Neural cell (in vitro differentiated cells): ENCODE measurements around the gene USP6NL. TPM values are rescaled to one million over a fixed set of nuclear protein-coding genes. Genes with fewer than 3 reads are reported as not detected.

ENCODE experiments used
- polyA plus RNA-seq: library from polyadenylated mRNA; depleted of rRNA; stranded (reverse); fragments of >200 nt; gene quantifications from 2 replicates; pipeline ENCODE4 v1.2.3, GENCODE V29; 2014

The USP6NL gene
- polyA plus RNA-seq, 1 donor from 2014 or later, result 39.9 TPM

Other genes with a start within 250 kb of the USP6NL start
- 0.64 TPM in 1 of 2 replicates, not detected in the other for gene ECHDC3, start 130.7 kb upstream of the USP6NL start, polyA plus RNA-seq
- gene PROSER2, start 211.7 kb upstream of the USP6NL start, polyA plus RNA-seq, result 0.20 and 1.1 TPM in 2 replicates